Common myeloid progenitor, CD34-positive (primary cell): Measurements from ENCODE around the gene ZNF816.
"Not testable (repeated sequence)": the region's sequence is repeated elsewhere in the genome, so short reads cannot be mapped to it uniquely, and the experiment has no call there.

Experiments used
- CTCF ChIA-PET: fragments of 350-600 bp; sonication (Branson Sonifier 250); formaldehyde crosslinking; loops from one replicate; lab custom pipeline; 2021; ENCODE audit warnings: antibody characterized with exemption; lab: Charles Lee
- POLR2A ChIA-PET: fragments of 350-600 bp; sonication (Branson Sonifier 250); formaldehyde crosslinking; loops from one replicate; lab custom pipeline; 2021; ENCODE audit warnings: antibody characterized with exemption; lab: Charles Lee
- DNase-seq, 3 donors: peaks; one replicate each; pipeline versions ENCODE4 v3.0.0 to v3.0.0-alpha.2; 2013
- H3K27ac ChIP-seq, 2 experiments: 1 replicate in 1 of 2; 2 replicates in 1 of 2; pipeline ENCODE4 v1.7.0; 2013; ENCODE audit warnings: inconsistent platforms in 2 of 2, low read length in 2 of 2, mild to moderate bottlenecking in 2 of 2, low read depth in 1 of 2, moderate library complexity in 1 of 2; ENCODE audit not compliant: severe bottlenecking in 2 of 2, insufficient read depth in 1 of 2, poor library complexity in 1 of 2
- H3K27me3 ChIP-seq, 5 experiments: replicated peaks in 2 of 5; 1 replicate in 3 of 5; 2 replicates in 2 of 5; pipeline versions ENCODE4 v1.6.1 to v1.7.0; 2013; ENCODE audit warnings: low read length in 4 of 5, mild to moderate bottlenecking in 2 of 5, moderate library complexity in 2 of 5, inconsistent platforms in 1 of 5; ENCODE audit not compliant: insufficient read depth in 5 of 5, control insufficient read depth in 4 of 5
- H3K36me3 ChIP-seq, 4 experiments: 1 replicate in 2 of 4; 2 replicates in 2 of 4; pipeline versions ENCODE4 v1.6.1 to v1.7.0; 2013; ENCODE audit warnings: low read length in 3 of 4, control low read depth in 1 of 4, mild to moderate bottlenecking in 1 of 4; ENCODE audit not compliant: control insufficient read depth in 4 of 4, insufficient read depth in 4 of 4
- H3K4me1 ChIP-seq, 4 experiments: 1 replicate in 3 of 4; 2 replicates in 1 of 4; pipeline versions ENCODE4 v1.6.1 to v1.7.1; 2013; ENCODE audit warnings: low read length in 3 of 4, mild to moderate bottlenecking in 3 of 4, control low read depth in 1 of 4, inconsistent platforms in 1 of 4, moderate library complexity in 1 of 4; ENCODE audit not compliant: control insufficient read depth in 4 of 4, insufficient read depth in 4 of 4; ENCODE audit errors: control extremely low read depth in 1 of 4
- H3K4me3 ChIP-seq, 7 experiments: 1 replicate in 4 of 7; 2 replicates in 3 of 7; pipeline versions ENCODE4 v1.5.1 to v1.7.0; 2013; ENCODE audit warnings: mild to moderate bottlenecking in 7 of 7, low read length in 6 of 7, moderate library complexity in 6 of 7, inconsistent platforms in 2 of 7, low read depth in 2 of 7, control low read depth in 1 of 7; ENCODE audit not compliant: insufficient read depth in 4 of 7, control insufficient read depth in 1 of 7; ENCODE audit errors: extremely low read depth in 1 of 7
- H3K9me3 ChIP-seq, 5 experiments: 1 replicate in 4 of 5; 2 replicates in 1 of 5; pipeline versions ENCODE4 v1.6.1 to v1.7.1; 2013; ENCODE audit warnings: low read length in 4 of 5, mild to moderate bottlenecking in 2 of 5, inconsistent platforms in 1 of 5, low read depth in 1 of 5, moderate library complexity in 1 of 5; ENCODE audit not compliant: control insufficient read depth in 4 of 5, insufficient read depth in 2 of 5; ENCODE audit errors: control extremely low read depth in 1 of 5
- WGBS: methylation state at CpG from one replicate; pipeline ENCODE4 v1.1.5; 2013; ENCODE audit not compliant: insufficient coverage; 5-methylcytosine and 5-hydroxymethylcytosine counted together

The ZNF816 gene

GRCh38 chr19:52991484-52991883, 28.8 kb upstream of the ZNF816 start:
- no peak overlapping the region for H3K4me3 ChIP-seq
- CTCF ChIA-PET: no interaction called here

GRCh38 chr19:52990759-52991418, 28.2 kb upstream of the ZNF816 start:
- H3K9me3 ChIP-seq: peaks cover 0 to 19% (median 3%) of the 10 kb centered on the region in 5 experiments
- no peak overlapping the region for H3K4me3 ChIP-seq
- DNase-seq: peak in 1 of 3 donors; percentile 15
- peaks cover 0 to 26% (median 11%) of the 10 kb centered on the region in 4 experiments for H3K36me3 ChIP-seq
- no peaks in the 10 kb centered on the region for H3K27me3 ChIP-seq
- ChIA-PET CTCF (no interaction called here), POLR2A (no interaction called here)
- peaks cover 0 to 17% (median 9%) of the 10 kb centered on the region in 4 experiments for H3K4me1 ChIP-seq
- WGBS: 98% methylated on average over 11 of the region's 16 CpGs
- no peak overlapping the region for H3K27ac ChIP-seq

More at GRCh38 chr19:52991484-52991883, 28.8 kb upstream of the ZNF816 start:
- H3K27me3 ChIP-seq: no peaks in the 10 kb centered on the region
- no CpG with 5 or more reads among the region's 2 CpGs for WGBS
- POLR2A ChIA-PET: no interaction called here
- peaks cover 0 to 22% (median 8%) of the 10 kb centered on the region in 4 experiments for H3K36me3 ChIP-seq
- peaks cover 0 to 17% (median 9%) of the 10 kb centered on the region in 4 experiments for H3K4me1 ChIP-seq
- no peak for DNase-seq
- no peak overlapping the region for H3K27ac ChIP-seq
- H3K9me3 ChIP-seq: peaks cover 0 to 14% (median 0%) of the 10 kb centered on the region in 5 experiments

DNA sequence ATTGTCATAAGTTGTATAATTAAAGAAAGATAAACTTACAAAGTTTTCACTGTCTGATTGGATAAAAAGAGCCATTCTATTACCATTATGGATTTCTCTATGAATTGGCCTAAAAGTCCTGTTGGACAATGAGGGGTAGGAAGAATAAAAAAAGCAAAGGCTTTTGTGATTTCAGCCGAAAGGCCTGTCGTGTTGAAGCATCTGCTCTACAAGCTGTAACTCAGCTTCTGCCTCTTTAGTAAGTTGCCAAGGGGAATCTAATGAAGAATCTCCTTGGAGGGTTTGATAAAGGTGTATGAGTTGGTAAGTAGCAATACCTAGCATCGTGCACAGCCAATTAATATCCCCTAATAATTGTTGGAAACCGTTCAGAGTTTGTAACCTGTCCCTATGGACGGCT, 25.8 kb upstream of the ZNF816 start:
- Histone ChIP-seq H3K27ac (no peak overlapping the region), H3K9me3 (peaks cover 0 to 27% (median 7%) of the 10 kb centered on the region in 5 experiments), H3K27me3 (no peaks in the 10 kb centered on the region), H3K4me3 (no peak overlapping the region), H3K4me1 (peaks cover 0 to 11% (median 5%) of the 10 kb centered on the region in 4 experiments), H3K36me3 (peaks cover 0 to 39% (median 21%) of the 10 kb centered on the region in 4 experiments)
- WGBS: 96% methylated on average over 5 of the region's 5 CpGs
- no peak for DNase-seq
- CTCF ChIA-PET: no interaction called here
- POLR2A ChIA-PET: no interaction called here

DNA sequence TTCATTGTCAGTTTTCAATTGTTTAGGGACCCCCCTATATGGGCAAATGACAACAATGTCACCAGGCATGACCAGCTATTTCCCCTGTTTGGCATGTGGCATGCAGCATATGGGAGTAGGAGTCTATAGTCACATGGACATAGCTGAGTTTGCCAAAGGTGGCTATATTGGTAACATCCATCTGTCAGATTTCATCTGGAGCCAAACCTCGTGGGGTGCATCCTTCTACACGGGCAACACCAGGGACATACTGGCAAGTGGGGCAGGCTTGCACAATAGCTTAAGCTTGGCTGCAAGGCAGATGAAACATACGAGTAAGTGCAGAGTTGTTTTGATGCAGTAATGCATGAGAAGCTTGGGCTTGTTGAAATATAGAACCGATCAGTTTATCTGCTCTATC, 24.5 kb upstream of the ZNF816 start:
- ChIA-PET CTCF (interaction anchor here (1.1 kb wide), 1 partner anchor 14 kb away, joined by 3 read pairs; no protein-coding TSS in a partner anchor), POLR2A (no interaction called here)
- no peak overlapping the region for H3K4me3 ChIP-seq
- no peaks in the 10 kb centered on the region for H3K27me3 ChIP-seq
- H3K4me1 ChIP-seq: peaks cover 0 to 3% (median under 1%) of the 10 kb centered on the region in 4 experiments
- DNase-seq: no peak
- H3K27ac ChIP-seq: no peak overlapping the region
- 94% methylated on average over 3 of the region's 4 CpGs for WGBS
- H3K36me3 ChIP-seq: peaks cover 0 to 44% (median 22%) of the 10 kb centered on the region in 4 experiments
- peaks cover 0 to 27% (median 7%) of the 10 kb centered on the region in 5 experiments for H3K9me3 ChIP-seq

GRCh38 chr19:52983167-52983566, 20.5 kb upstream of the ZNF816 start:
- H3K4me1 ChIP-seq, DNase-seq, POLR2A ChIA-PET, H3K27me3 ChIP-seq, H3K27ac ChIP-seq, H3K4me3 ChIP-seq: not testable (repeated sequence)
- WGBS: 88% methylated on average over 1 of the region's 3 CpGs
- CTCF ChIA-PET: interaction anchor here (1.6 kb wide), 1 partner anchor 11 kb away, joined by 4 read pairs; no protein-coding TSS in a partner anchor
- Histone ChIP-seq H3K36me3 (peaks cover 0 to 49% (median 21%) of the 10 kb centered on the region in 4 experiments), H3K9me3 (peaks cover 0 to 25% (median 7%) of the 10 kb centered on the region in 5 experiments)

GRCh38 chr19:52981329-52981728, 18.6 kb upstream of the ZNF816 start:
- WGBS: 79% methylated on average over 4 of the region's 4 CpGs
- POLR2A ChIA-PET: no interaction called here
- H3K4me3 ChIP-seq: no peak overlapping the region
- no peaks in the 10 kb centered on the region for H3K27me3 ChIP-seq
- peaks cover 0 to 20% (median 7%) of the 10 kb centered on the region in 5 experiments for H3K9me3 ChIP-seq
- no peak overlapping the region for H3K27ac ChIP-seq
- no peak for DNase-seq
- no peaks in the 10 kb centered on the region for H3K4me1 ChIP-seq
- peaks cover 0 to 34% (median 17%) of the 10 kb centered on the region in 4 experiments for H3K36me3 ChIP-seq
- CTCF ChIA-PET: no interaction called here

GRCh38 chr19:52967772-52968171, 5.1 kb upstream of the ZNF816 start:
- CTCF ChIA-PET: no interaction called here
- H3K4me1 ChIP-seq: peaks cover 0 to 8% (median 3%) of the 10 kb centered on the region in 4 experiments
- peaks cover 2 to 24% (median 5%) of the 10 kb centered on the region in 5 experiments for H3K9me3 ChIP-seq
- no peak overlapping the region for H3K27ac ChIP-seq
- no CpG with 5 or more reads among the region's 2 CpGs for WGBS
- peaks cover 0 to 24% (median 9%) of the 10 kb centered on the region in 4 experiments for H3K36me3 ChIP-seq
- no peak for DNase-seq
- no peaks in the 10 kb centered on the region for H3K27me3 ChIP-seq
- H3K4me3 ChIP-seq: no peak overlapping the region
- POLR2A ChIA-PET: no interaction called here
